Suprapubic skin (tissue), 4 donors: ENCODE results near the gene PLA2G12B. TPM values are rescaled to one million over a fixed set of nuclear protein-coding genes. Genes with fewer than 3 reads are reported as not detected.

Experiments used
- DNase-seq, 2 donors: peaks; one replicate each; pipeline ENCODE4 v3.0.0-alpha.2; 2019; ENCODE audit warnings: low spot score in 2 of 2
- H3K27ac ChIP-seq: fragments of 200-600 bp; sonication (generic); one replicate; pipeline ENCODE4 v1.5.1; 2019
- H3K27me3 ChIP-seq: fragments of 200-600 bp; sonication (generic); one replicate; pipeline ENCODE4 v1.5.1; 2019
- H3K36me3 ChIP-seq: fragments of 200-600 bp; sonication (generic); one replicate; pipeline ENCODE4 v1.5.1; 2019
- H3K4me1 ChIP-seq: fragments of 200-600 bp; sonication (generic); one replicate; pipeline ENCODE4 v1.5.1; 2019
- H3K4me3 ChIP-seq: fragments of 200-600 bp; sonication (generic); one replicate; pipeline ENCODE4 v1.5.1; 2019; ENCODE audit warnings: mild to moderate bottlenecking
- H3K9me3 ChIP-seq: fragments of 200-600 bp; sonication (generic); one replicate; pipeline ENCODE4 v1.5.1; 2019
- CTCF ChIP-seq, 2 donors: fragments of 200-600 bp in 1 of 2; fragments of 450-650 bp in 1 of 2; sonication (generic) in 1 of 2; IDR thresholded peaks; one replicate each; pipeline ENCODE4 v1.5.1; 2016 to 2019; ENCODE audit warnings: antibody characterized with exemption in 2 of 2, mild to moderate bottlenecking in 1 of 2, moderate library complexity in 1 of 2
- EP300 ChIP-seq: sonication (generic); formaldehyde crosslinking; IDR thresholded peaks from one replicate; pipeline ENCODE4 v1.6.1; 2017; ENCODE audit warnings: antibody characterized with exemption
- POLR2A ChIP-seq, 2 donors: fragments of 450-650 bp; IDR thresholded peaks; one replicate each; pipeline ENCODE4 v1.6.1; 2017; ENCODE audit warnings: antibody characterized with exemption in 2 of 2, mild to moderate bottlenecking in 2 of 2, moderate library complexity in 2 of 2
- POLR2AphosphoS5 ChIP-seq, 3 donors: sonication (generic); formaldehyde crosslinking; IDR thresholded peaks; one replicate each; pipeline ENCODE4 v1.6.1; 2017; ENCODE audit warnings: antibody characterized with exemption in 3 of 3
- WGBS: methylation state at CpG from one replicate; pipeline ENCODE4 v1.1.5; 2018; 5-methylcytosine and 5-hydroxymethylcytosine counted together
- total RNA-seq, 4 donors: library from RNA; depleted of rRNA; stranded (reverse); fragments of >200 nt; gene quantifications; one replicate each; pipeline ENCODE4 v1.1.0, GENCODE V29; 2016

PLA2G12B gene
- total RNA-seq, 4 donors from 2014 or later, result not detected

DNA sequence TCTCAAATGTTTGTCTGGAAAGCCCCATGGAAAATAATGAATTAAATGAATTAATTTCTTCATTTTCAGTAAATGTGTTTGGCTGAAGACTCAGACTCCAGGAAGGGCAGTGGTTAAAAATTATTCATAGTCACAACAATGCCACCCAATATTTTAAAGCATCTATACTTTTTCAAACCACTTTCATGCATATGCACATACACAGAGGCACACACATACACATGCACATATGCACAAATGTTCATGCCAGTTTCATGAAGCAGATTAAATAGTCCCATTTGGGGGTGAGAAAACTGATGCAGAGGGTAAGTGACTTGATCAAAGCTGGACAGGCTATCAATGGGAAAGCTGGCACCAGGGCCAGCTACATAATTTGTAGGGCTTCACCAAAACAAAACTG lies 1.4 kb upstream of the PLA2G12B start:
- Histone ChIP-seq H3K27me3 (peaks cover 3% of the 10 kb centered on the region), H3K36me3 (no peaks in the 10 kb centered on the region), H3K4me1 (no peaks in the 10 kb centered on the region), H3K27ac (no peak overlapping the region), H3K9me3 (no peaks in the 10 kb centered on the region), H3K4me3 (no peak overlapping the region)
- TF ChIP-seq CTCF (IDR thresholded peaks at IDR 0.05) (no peak), POLR2A (IDR thresholded peaks at IDR 0.05) (no peak), EP300 (no peak), POLR2AphosphoS5 (IDR thresholded peaks at IDR 0.05) (no peak)
- no peak for DNase-seq

DNA sequence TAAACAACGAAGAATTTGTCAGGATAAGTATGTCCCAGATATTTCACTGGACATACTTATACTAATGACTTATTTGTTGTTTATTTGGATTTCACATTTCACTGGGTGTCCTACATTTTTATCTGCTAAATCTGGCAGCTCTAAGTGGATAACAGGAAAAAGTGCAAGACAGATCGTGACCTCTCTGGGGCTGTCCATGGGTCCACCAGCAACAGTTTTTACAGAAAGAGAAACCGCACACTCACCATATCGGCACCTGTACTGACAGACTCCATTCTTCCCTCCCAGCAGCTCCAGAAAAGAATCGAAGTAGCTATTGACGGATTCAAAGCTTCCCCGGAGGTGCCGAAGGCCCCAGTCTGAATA lies 393 bp downstream of the PLA2G12B start:
- Histone ChIP-seq H3K36me3 (no peaks in the 10 kb centered on the region), H3K4me1 (no peaks in the 10 kb centered on the region), H3K27me3 (peaks cover 3% of the 10 kb centered on the region), H3K4me3 (no peak overlapping the region), H3K9me3 (no peaks in the 10 kb centered on the region), H3K27ac (no peak overlapping the region)
- TF ChIP-seq POLR2AphosphoS5 (IDR thresholded peaks at IDR 0.05) (no peak), EP300 (no peak), CTCF (IDR thresholded peaks at IDR 0.05) (no peak), POLR2A (IDR thresholded peaks at IDR 0.05) (no peak)
- WGBS, result 84% methylated on average over 8 of the region's 8 CpGs
- DNase-seq, result no peak

DNA sequence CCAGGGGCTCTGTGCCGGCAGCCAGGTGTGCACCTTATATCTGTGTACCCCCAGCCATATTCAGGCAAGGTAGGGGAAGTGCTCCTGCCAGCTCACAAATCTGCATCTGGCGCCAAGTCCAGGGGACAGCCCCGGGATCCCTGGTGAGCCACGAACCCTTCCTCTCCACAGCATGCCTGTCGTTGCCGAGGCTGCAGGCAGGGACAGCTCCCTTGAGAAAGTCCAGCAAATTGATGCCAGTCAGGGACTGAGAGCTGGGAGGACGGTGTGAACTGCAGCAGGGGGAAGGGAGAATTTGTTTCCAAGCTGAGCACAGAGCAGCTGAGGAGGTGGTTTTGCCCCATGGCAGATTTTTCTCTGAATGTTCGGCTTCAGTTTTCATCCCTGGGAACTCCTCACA lies 919 bp downstream of the PLA2G12B start:
- peaks cover 3% of the 10 kb centered on the region for H3K27me3 ChIP-seq
- no peak for DNase-seq
- WGBS, result 30% methylated on average over 7 of the region's 8 CpGs
- no peak overlapping the region for H3K27ac ChIP-seq
- H3K9me3 ChIP-seq, result no peaks in the 10 kb centered on the region
- no peaks in the 10 kb centered on the region for H3K4me1 ChIP-seq
- no peak overlapping the region for H3K4me3 ChIP-seq
- TF ChIP-seq POLR2AphosphoS5 (IDR thresholded peaks at IDR 0.05), result no peak
- no peak for TF ChIP-seq POLR2A (IDR thresholded peaks at IDR 0.05)
- no peak for TF ChIP-seq EP300
- TF ChIP-seq CTCF (IDR thresholded peaks at IDR 0.05), result no peak
- H3K36me3 ChIP-seq, result no peaks in the 10 kb centered on the region

- TF ChIP-seq POLR2A (IDR thresholded peaks at IDR 0.05) (no peak), POLR2AphosphoS5 (IDR thresholded peaks at IDR 0.05) (no peak), EP300 (no peak), CTCF (IDR thresholded peaks at IDR 0.05) (no peak)
- DNase-seq, result no peak
- no peak overlapping the region for H3K27ac ChIP-seq
- no peaks in the 10 kb centered on the region for H3K4me1 ChIP-seq
- 54% methylated on average over 5 of the region's 5 CpGs for WGBS
- H3K36me3 ChIP-seq, result no peaks in the 10 kb centered on the region
- peaks cover 3% of the 10 kb centered on the region for H3K27me3 ChIP-seq
- no peak overlapping the region for H3K4me3 ChIP-seq
- no peaks in the 10 kb centered on the region for H3K9me3 ChIP-seq
Observed at GRCh38 chr10:72952642-72953158, 1.9 kb downstream of the PLA2G12B start.

DNA sequence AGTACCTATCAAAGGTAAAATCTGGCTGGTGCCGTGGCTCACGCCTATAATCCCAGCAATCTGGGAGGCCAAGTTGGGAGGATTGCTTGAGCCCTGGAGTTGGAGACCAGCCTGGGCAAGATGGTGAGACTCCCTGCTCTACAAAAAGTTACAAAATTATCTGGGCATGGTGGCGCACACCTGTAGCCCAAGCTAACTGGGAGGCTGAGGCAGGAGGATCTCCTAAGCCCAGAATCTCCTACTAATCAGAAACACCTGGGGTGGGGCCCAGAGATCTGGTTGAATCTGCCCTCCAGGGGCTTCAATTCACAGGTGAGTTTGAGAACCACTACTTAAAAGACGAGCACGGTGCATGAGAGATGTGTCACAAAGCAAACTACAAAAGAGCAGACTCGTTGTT lies 2.4 kb downstream of the PLA2G12B start:
- WGBS, result 68% methylated on average over 6 of the region's 6 CpGs
- Histone ChIP-seq H3K4me1 (no peaks in the 10 kb centered on the region), H3K27ac (no peak overlapping the region), H3K36me3 (no peaks in the 10 kb centered on the region), H3K4me3 (no peak overlapping the region), H3K9me3 (no peaks in the 10 kb centered on the region), H3K27me3 (peaks cover 3% of the 10 kb centered on the region)
- TF ChIP-seq POLR2AphosphoS5 (IDR thresholded peaks at IDR 0.05) (no peak), POLR2A (IDR thresholded peaks at IDR 0.05) (no peak), CTCF (IDR thresholded peaks at IDR 0.05) (no peak), EP300 (no peak)
- no peak for DNase-seq
